ENCODE results near the gene PLXNA1.

PLXNA1 gene

DNA sequence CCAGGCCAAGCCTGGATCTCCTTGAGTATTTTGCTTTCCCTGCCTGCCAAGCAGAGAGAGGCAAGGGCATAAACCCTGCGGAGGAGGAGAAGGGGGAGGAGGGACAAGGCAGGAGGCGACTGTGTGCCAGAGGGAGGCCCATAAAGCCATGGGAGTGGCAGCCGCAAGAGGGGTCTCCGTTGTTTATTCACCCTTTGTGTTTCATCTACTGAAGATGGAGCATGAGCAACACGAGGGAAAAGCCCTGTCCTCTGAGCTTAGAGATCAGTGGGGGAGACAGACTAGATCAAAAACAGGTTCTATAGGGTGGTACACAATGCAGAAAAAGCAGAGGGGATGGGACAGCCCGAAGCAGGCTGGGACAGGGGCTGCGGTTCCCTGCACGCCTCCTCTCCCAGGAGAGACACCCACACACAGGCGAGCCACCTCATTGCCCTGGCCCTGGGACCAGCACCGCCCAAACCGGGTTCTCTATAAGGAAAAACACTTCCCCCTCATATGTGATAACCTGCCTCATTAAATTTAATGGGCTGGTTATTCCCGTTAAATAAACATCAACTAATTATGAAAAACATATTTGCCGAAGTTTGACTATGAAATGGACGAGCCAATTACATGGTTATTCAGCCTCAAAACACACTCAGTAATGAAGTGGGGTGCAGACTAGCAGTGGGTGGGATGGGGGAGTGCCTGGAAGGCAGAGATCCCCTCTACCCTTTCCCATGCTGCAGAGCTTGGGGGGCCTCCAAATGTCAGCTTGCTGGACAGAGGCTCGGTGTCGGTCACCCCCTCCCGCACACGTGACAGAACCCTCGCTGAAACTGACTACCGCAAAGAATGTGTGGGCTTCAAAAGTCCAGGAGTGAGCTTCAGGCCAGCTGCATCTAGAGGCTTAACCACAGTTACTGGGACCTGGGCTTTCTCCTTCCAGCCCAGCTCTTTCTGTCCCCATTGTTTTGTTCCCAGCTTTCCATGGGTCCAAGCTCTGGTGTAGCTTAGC, 14.2 kb upstream of the PLXNA1 start:
- TF ChIP-seq, protein P1, sequence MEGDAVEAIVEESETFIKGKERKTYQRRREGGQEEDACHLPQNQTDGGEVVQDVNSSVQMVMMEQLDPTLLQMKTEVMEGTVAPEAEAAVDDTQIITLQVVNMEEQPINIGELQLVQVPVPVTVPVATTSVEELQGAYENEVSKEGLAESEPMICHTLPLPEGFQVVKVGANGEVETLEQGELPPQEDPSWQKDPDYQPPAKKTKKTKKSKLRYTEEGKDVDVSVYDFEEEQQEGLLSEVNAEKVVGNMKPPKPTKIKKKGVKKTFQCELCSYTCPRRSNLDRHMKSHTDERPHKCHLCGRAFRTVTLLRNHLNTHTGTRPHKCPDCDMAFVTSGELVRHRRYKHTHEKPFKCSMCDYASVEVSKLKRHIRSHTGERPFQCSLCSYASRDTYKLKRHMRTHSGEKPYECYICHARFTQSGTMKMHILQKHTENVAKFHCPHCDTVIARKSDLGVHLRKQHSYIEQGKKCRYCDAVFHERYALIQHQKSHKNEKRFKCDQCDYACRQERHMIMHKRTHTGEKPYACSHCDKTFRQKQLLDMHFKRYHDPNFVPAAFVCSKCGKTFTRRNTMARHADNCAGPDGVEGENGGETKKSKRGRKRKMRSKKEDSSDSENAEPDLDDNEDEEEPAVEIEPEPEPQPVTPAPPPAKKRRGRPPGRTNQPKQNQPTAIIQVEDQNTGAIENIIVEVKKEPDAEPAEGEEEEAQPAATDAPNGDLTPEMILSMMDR (conservative IDR thresholded peaks at IDR 0.05; ENCODE audit: low read length): no peak
- DNase-seq (ENCODE audit: low read depth): no peak
- H3K4me3 ChIP-seq (ENCODE audit: low read length): no peak overlapping the region

DNA sequence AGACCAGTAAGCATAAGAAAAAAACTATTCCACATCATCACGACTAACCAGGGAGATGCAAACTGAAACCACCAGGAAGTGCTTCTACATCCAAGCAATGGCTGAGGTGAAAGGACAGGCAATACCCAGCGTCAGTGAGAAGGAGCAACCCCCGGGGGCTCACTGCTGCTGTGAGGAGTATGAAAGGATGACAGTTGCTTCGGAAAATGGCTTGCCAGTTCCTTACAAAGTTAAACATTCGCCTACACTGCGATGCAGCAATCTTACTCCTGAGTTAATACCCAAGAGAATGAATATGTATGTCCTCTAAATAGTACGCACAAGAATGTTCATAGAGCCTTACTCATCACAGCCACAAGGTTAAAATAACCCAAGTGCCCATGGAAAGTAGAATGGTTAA, 13.3 kb upstream of the PLXNA1 start:
- no peak overlapping the region for H3K4me3 ChIP-seq (ENCODE audit: low read length)
- DNase-seq (ENCODE audit: low read depth): no peak
- TF ChIP-seq, protein P1 (conservative IDR thresholded peaks at IDR 0.05; ENCODE audit: low read length): no peak

DNA sequence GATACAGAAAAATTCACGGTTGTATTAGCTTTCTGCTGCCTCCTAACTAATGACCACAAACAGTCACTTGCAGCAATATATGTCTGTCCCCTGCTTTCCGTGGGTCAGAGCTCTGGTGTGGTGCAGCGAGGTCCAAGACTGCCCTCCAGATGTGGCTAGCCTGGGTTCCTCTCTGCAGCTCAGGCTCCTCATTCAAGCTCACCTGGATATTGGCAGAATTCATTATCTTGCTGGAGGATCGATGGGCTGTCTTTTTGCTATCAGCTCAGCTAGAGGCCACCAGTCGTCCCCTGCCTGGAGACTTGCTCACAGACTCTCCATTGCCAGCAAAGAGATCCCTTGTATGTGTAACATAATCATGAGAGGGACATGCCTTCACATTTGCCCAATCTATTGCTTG, 12.8 kb upstream of the PLXNA1 start:
- no peak overlapping the region for H3K4me3 ChIP-seq (ENCODE audit: low read length)
- TF ChIP-seq, protein P1 (conservative IDR thresholded peaks at IDR 0.05; ENCODE audit: low read length): no peak
- no peak for DNase-seq (ENCODE audit: low read depth)

DNA sequence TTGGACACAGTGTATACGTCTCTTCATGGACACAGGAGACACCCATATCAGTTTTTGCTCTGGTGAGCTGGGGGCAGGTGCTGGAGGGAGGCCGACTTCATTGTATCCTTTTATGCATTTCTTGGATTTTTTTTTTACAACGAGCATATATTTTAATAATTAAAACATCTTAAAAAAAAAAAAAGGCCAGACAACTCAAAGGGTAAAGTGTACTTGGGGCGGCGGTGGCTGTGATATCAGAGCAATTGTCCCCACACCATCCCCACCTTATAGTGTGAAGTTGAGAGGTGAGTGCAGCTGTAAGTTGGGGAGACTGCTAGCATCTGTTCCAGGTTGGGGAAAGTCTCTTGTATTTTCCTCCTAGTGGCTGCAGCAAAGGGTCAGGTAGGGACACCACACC, 12.0 kb upstream of the PLXNA1 start:
- DNase-seq (ENCODE audit: low read depth): no peak
- TF ChIP-seq, protein P1 (conservative IDR thresholded peaks at IDR 0.05; ENCODE audit: low read length): no peak
- no peak overlapping the region for H3K4me3 ChIP-seq (ENCODE audit: low read length)

DNA sequence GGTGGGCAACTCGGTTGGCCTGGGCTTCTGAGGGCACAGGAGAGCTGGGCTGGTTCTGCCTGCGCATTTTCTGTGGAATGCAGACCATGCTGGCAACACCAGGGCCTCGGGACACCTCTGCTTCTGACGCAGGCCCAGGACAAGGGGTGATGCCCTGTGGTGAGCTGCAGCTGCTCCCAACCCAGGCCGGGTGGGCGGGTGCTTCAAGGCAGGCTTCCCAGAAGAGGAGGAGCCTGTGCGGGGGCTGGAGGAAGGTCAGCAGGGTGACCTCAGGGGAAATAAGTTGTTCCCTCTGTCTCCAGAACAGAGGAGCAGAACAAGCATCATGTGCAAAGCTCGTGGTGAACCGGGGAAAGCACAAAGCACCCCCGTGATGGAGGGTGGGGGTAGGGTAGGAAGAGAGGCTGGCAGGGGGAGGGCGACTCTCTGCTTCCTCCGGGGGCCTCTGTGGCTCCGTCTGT, 11.0 kb upstream of the PLXNA1 start:
- no peak overlapping the region for H3K4me3 ChIP-seq (ENCODE audit: low read length)
- TF ChIP-seq, protein P1 (conservative IDR thresholded peaks at IDR 0.05; ENCODE audit: low read length): no peak
- peak; percentile 16 for DNase-seq (ENCODE audit: low read depth)

DNA sequence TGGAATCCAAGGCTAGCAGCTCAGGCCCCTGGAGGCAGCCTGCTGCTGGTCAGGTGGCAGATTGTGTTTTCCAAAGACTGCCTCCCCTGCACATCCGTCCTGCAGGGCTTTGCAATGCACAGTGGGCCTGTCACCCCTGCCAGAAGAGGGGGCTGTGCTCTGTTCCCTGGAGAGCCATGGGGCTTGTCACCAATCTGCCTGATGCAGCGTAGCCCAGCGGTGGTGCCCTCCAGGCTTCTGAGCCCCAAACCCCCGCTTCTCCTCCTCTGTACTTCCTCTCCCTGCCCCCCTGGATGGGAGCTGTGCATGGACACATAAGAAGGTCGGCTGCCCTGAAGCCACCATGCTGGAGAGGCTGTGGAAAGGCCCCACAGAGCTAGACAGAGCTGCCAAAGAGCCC, 10.0 kb upstream of the PLXNA1 start:
- H3K4me3 ChIP-seq (ENCODE audit: low read length): no peak overlapping the region
- TF ChIP-seq, protein P1 (conservative IDR thresholded peaks at IDR 0.05; ENCODE audit: low read length): no peak
- DNase-seq (ENCODE audit: low read depth): no peak

DNA sequence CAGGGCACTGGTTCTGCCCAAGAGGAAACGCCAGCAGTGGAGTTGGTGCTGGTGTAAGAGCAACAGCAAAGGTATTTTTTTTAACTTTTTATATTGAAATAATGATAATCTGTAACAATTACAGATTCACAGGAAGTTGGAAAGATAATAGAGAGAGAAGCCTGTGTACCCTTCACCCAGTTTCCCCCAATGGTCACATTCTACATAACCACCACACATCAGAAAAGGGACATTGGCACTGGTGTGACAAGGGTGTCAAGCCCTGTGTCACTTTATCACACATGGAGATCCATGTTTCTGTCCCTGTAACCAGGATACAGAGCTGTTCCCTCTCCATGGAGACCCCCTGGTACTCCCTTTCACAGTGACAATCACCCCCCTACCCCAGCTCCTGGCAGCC, 9.1 kb upstream of the PLXNA1 start:
- TF ChIP-seq, protein P1 (conservative IDR thresholded peaks at IDR 0.05; ENCODE audit: low read length): no peak
- no peak overlapping the region for H3K4me3 ChIP-seq (ENCODE audit: low read length)
- no peak for DNase-seq (ENCODE audit: low read depth)
